Measurements from ENCODE around the gene UNC5C.

The UNC5C gene

GRCh38 chr4:95546866-95547714, 1.7 kb downstream of the UNC5C start:
- no peak for TF ChIP-seq CTCF (IDR thresholded peaks at IDR 0.05; ENCODE audit: insufficient read depth, low read depth, low read length, missing control alignments)
- H3K4me3 ChIP-seq (ENCODE audit: low read depth, low read length): no peak overlapping the region
- DNase-seq (ENCODE audit: low read depth): no peak

GRCh38 chr4:95546221-95546620, 2.6 kb downstream of the UNC5C start:
- DNase-seq (ENCODE audit: low read depth): no peak
- H3K4me3 ChIP-seq (ENCODE audit: low read depth, low read length): no peak overlapping the region
- no peak for TF ChIP-seq CTCF (IDR thresholded peaks at IDR 0.05; ENCODE audit: insufficient read depth, low read depth, low read length, missing control alignments)

GRCh38 chr4:95545546-95545945, 3.2 kb downstream of the UNC5C start:
- DNase-seq (ENCODE audit: low read depth): no peak
- no peak overlapping the region for H3K4me3 ChIP-seq (ENCODE audit: low read depth, low read length)

GRCh38 chr4:95544113-95545103, 4.4 kb downstream of the UNC5C start:
- DNase-seq (ENCODE audit: low read depth): no peak
- no peak for TF ChIP-seq CTCF (IDR thresholded peaks at IDR 0.05; ENCODE audit: insufficient read depth, low read depth, low read length, missing control alignments)
- H3K4me3 ChIP-seq (ENCODE audit: low read depth, low read length): no peak overlapping the region

More at GRCh38 chr4:95545546-95545945, 3.2 kb downstream of the UNC5C start:
- TF ChIP-seq CTCF (IDR thresholded peaks at IDR 0.05; ENCODE audit: insufficient read depth, low read depth, low read length, missing control alignments): no peak

- H3K4me3 ChIP-seq (ENCODE audit: low read depth, low read length): no peak overlapping the region
- no peak for TF ChIP-seq CTCF (IDR thresholded peaks at IDR 0.05; ENCODE audit: insufficient read depth, low read depth, low read length, missing control alignments)
- peak; percentile 56 for DNase-seq (ENCODE audit: low read depth)
Measured at GRCh38 chr4:95541889-95542607, 6.7 kb downstream of the UNC5C start.

GRCh38 chr4:95541094-95541493, 7.7 kb downstream of the UNC5C start:
- no peak for TF ChIP-seq CTCF (IDR thresholded peaks at IDR 0.05; ENCODE audit: insufficient read depth, low read depth, low read length, missing control alignments)
- H3K4me3 ChIP-seq (ENCODE audit: low read depth, low read length): no peak overlapping the region
- DNase-seq (ENCODE audit: low read depth): no peak

All from GM12865 (cell line).